HepG2 (cell line): ENCODE measurements around the gene ALPL. TPM values are rescaled to one million over a fixed set of nuclear protein-coding genes. Genes with fewer than 3 reads are reported as not detected.
A peak's percentile ranks its signal among the peaks of the same experiment; 100 is the strongest.

Source experiments
- DMTF1 ChIP-seq: sonication (generic); formaldehyde crosslinking; IDR thresholded peaks from 2 replicates; pipeline ENCODE4 v1.4.0; 2020; ENCODE audit warnings: mild to moderate bottlenecking, missing genetic modification reagents
- DZIP1 ChIP-seq: sonication (generic); formaldehyde crosslinking; IDR thresholded peaks from 2 replicates; pipeline ENCODE4 v1.5.0; 2020; ENCODE audit warnings: mild to moderate bottlenecking, missing genetic modification reagents
- HNRNPH1 ChIP-seq: fragments of 200-400 bp; formaldehyde crosslinking; optimal IDR thresholded peaks from 2 replicates; pipeline ENCODE3; 2017; ENCODE audit warnings: mild to moderate bottlenecking, low read depth, low read length
- MED8 ChIP-seq: sonication (generic); formaldehyde crosslinking; IDR thresholded peaks from 2 replicates; pipeline ENCODE4 v1.8.1; 2023; ENCODE audit warnings: mild to moderate bottlenecking, missing genetic modification reagents; ENCODE audit not compliant: insufficient replicate concordance
- NFATC3 ChIP-seq: sonication (generic); formaldehyde crosslinking; IDR thresholded peaks from 2 replicates; pipeline ENCODE4 v1.5.1; 2020; ENCODE audit warnings: mild to moderate bottlenecking, missing genetic modification reagents
- POGZ ChIP-seq: sonication (generic); formaldehyde crosslinking; IDR thresholded peaks from 2 replicates; pipeline ENCODE4 v1.4.0; 2020; ENCODE audit warnings: mild to moderate bottlenecking, missing genetic modification reagents
- REST ChIP-seq, 2 experiments: IDR thresholded peaks; 2 replicates each; pipeline ENCODE4 v1.6.1; 2011 to 2012; ENCODE audit warnings: low read length in 2 of 2, borderline replicate concordance in 1 of 2, low read depth in 1 of 2, mild to moderate bottlenecking in 1 of 2, moderate library complexity in 1 of 2
- RFX1 ChIP-seq: fragments of 450-650 bp; IDR thresholded peaks from 2 replicates; pipeline ENCODE4 v1.6.1; 2017
- SETDB1 ChIP-seq: sonication (generic); formaldehyde crosslinking; IDR thresholded peaks from 2 replicates; pipeline ENCODE4 v1.5.1; 2020; ENCODE audit warnings: missing genetic modification reagents, mild to moderate bottlenecking, borderline replicate concordance
- SMAD1 ChIP-seq: sonication (generic); formaldehyde crosslinking; IDR thresholded peaks from 2 replicates; pipeline ENCODE4 v1.4.0; 2020; ENCODE audit warnings: missing genetic modification reagents, low read depth, mild to moderate bottlenecking, borderline replicate concordance
- SRF ChIP-seq: IDR thresholded peaks from 2 replicates; pipeline ENCODE4 v1.6.1; 2011; ENCODE audit warnings: mild to moderate bottlenecking, low read depth, low read length, moderate library complexity
- SRY ChIP-seq: sonication (generic); formaldehyde crosslinking; IDR thresholded peaks from 2 replicates; pipeline ENCODE4 v1.8.0; 2022; ENCODE audit warnings: mild to moderate bottlenecking, missing genetic modification reagents
- TMF1 ChIP-seq: sonication (generic); formaldehyde crosslinking; IDR thresholded peaks from 2 replicates; pipeline ENCODE4 v1.8.1; 2022; ENCODE audit warnings: low read depth, missing genetic modification reagents
- ZFP36L2 ChIP-seq: sonication (generic); formaldehyde crosslinking; IDR thresholded peaks from 2 replicates; pipeline ENCODE4 v1.4.0; 2020; ENCODE audit warnings: missing genetic modification reagents
- ZNF143 ChIP-seq: sonication (generic); formaldehyde crosslinking; IDR thresholded peaks from 2 replicates; pipeline ENCODE4 v1.4.0; 2020; ENCODE audit warnings: missing genetic modification reagents
- ZNF274 ChIP-seq: sonication (generic); formaldehyde crosslinking; IDR thresholded peaks from 2 replicates; pipeline ENCODE4 v1.5.1; 2020; ENCODE audit warnings: mild to moderate bottlenecking, missing genetic modification reagents
- ZNF564 ChIP-seq: sonication (generic); formaldehyde crosslinking; IDR thresholded peaks from 2 replicates; pipeline ENCODE4 v1.8.1; 2023; ENCODE audit warnings: mild to moderate bottlenecking, missing genetic modification reagents
- ZNF639 ChIP-seq: conservative IDR thresholded peaks from 2 replicates; pipeline ENCODE4 v1.6.1; 2018; ENCODE audit warnings: missing genetic modification reagents
- ZNF782 ChIP-seq: sonication (generic); formaldehyde crosslinking; IDR thresholded peaks from 2 replicates; pipeline ENCODE4 v1.4.0; 2020; ENCODE audit warnings: missing genetic modification reagents, mild to moderate bottlenecking, borderline replicate concordance
- polyA plus RNA-seq, 8 experiments: library from polyadenylated mRNA; depleted of rRNA in 3 of 8; stranded (reverse) in 7 of 8; unstranded in 1 of 8; fragments of >200 nt; fragmentation: Illumina TruSeq in 4 of 8; extraction: Trizol in 4 of 8; gene quantifications; 2 replicates each; pipeline versions ENCODE4 v1.2.1 to v1.2.3, GENCODE V29; 2011 to 2016; ENCODE audit warnings: low read depth in 4 of 8, missing spikeins in 1 of 8, mixed read lengths in 1 of 8; ENCODE audit not compliant: insufficient read depth in 1 of 8
- total RNA-seq, 5 experiments: library from RNA; depleted of rRNA; stranded (reverse); fragments of >200 nt; fragmentation: Illumina TruSeq; extraction: Trizol; gene quantifications; 2 replicates each; pipeline ENCODE4 v1.2.3, GENCODE V29; 2016; ENCODE audit warnings: low read depth in 1 of 5

The ALPL gene
- total and polyA plus RNA-seq, 2 of the 13 experiments (the other 11 are each of a cell fraction or from before 2014, with no cell fraction given), result 0.12 TPM; not detected in 1

GRCh38 chr1:21623410-21623961 is 114.3 kb downstream of the ALPL start (continued):
- TF ChIP-seq REST (IDR thresholded peaks at IDR 0.05; ENCODE audit: borderline replicate concordance in 1 of 2, low read depth in 1 of 2, low read length in 2 of 2) (no peak; a peak in 1 of 4 replicates), DMTF1 (CRISPR knock-in tag) (no peak), RFX1 (no peak), DZIP1 (CRISPR knock-in tag) (no peak), SMAD1 (CRISPR knock-in tag) (peak; percentile 32; the same call in 1 of the 2 replicates), ZNF564 (CRISPR knock-in tag) (no peak), POGZ (CRISPR knock-in tag) (no peak), TMF1 (CRISPR knock-in tag) (no peak), ZFP36L2 (CRISPR knock-in tag) (no peak), SRF (no peak), NFATC3 (CRISPR knock-in tag) (no peak), HNRNPH1 (no peak), ZNF782 (CRISPR knock-in tag) (no peak), MED8 (no peak), SRY (0 out of 2 replicates have a peak, but pooled peaks have one; percentile 62), ZNF639 (CRISPR knock-in tag) (no peak), ZNF143 (CRISPR knock-in tag) (peak; percentile 66; the same call in 1 of the 2 replicates), SETDB1 (CRISPR knock-in tag) (no peak), ZNF274 (CRISPR knock-in tag) (no peak)
